Endometrium (tissue), 2 donors: ENCODE results near the gene ANTKMT.
"Not testable (repeated sequence)": the region's sequence is repeated elsewhere in the genome, so short reads cannot be mapped to it uniquely, and the experiment has no call there.

Source experiments
- FAIRE-seq: peaks from 2 replicates; lab custom pipeline; 2012; peaks lifted over from hg19 to GRCh38; lab: Jason Lieb, UNC
- donor health status: control.
- donor health status: control.

The ANTKMT gene

DNA sequence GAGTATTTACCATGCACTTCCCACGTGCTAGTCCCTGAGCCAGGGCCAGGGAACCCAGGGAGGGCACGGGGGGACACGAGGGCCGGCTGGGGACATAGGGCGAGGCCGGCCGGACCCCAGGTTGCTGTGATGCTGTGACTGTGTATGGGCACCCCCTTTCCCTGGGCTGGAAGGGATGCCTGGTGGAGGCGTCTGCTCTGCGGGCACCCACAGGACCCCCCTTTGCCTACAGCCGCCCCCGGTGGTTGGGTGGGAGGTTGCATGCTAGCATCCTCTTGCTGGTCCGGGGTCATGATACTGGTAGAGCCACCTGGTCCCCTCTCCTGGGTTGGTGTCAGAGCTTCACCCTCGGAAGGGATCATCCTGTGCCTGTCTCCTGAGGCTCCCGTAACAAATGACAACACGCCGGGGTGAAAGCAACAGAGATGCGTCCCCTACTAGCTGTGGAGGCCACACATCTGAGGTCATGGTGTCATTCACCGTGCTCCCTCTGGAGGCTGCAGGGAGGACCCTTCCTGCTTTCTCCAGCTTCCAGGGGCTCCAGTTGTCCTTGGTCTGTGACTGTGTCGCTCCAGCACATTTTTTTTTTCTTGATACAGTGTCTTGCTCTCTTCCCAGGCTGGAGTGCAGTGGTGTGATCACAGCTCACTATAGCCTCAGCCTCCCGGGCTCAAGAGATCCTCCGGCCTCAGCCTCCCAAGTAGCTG, 23.0 kb downstream of the ANTKMT start:
- FAIRE-seq = no peak

DNA sequence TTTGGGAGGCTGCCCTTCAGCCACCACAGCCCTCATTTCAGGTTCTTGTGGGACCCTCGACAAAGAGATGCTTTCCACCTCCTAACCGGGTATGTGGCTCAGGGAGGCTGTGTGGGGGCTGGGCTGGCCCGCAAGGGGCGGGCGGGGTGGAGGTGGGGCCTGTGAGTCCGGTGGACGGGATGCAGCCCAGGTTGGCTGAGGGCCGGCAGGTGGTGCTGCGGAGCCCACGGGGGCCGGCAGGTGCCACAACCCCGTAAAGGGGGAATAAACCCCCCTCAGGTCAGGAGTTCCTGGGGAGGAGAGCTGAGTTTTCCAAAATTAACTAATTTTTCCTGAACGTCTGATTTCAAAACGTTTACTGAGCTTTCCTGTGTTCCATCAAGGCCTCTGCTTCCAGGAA, 24.8 kb downstream of the ANTKMT start:
- FAIRE-seq = no peak

DNA sequence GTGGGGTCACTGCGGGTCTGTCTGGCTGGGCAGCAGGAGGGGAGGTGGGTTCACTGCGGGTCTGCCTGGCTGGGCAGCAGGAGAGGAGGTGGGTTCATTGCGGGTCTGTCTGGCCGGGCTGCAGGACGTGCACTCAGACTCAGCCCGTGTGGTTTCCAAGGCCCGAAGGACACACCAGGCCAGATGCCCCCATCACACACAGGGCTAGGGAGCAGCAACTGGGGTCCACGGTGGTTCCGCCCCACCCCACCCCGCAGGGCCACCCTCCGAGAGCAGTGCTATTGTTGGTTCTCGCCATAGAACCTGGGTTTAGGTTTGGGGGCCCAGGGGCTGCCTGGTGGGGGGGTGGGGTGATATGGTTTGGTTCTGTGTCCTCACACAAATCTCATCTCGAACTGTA, 25.7 kb downstream of the ANTKMT start:
- no peak for FAIRE-seq

DNA sequence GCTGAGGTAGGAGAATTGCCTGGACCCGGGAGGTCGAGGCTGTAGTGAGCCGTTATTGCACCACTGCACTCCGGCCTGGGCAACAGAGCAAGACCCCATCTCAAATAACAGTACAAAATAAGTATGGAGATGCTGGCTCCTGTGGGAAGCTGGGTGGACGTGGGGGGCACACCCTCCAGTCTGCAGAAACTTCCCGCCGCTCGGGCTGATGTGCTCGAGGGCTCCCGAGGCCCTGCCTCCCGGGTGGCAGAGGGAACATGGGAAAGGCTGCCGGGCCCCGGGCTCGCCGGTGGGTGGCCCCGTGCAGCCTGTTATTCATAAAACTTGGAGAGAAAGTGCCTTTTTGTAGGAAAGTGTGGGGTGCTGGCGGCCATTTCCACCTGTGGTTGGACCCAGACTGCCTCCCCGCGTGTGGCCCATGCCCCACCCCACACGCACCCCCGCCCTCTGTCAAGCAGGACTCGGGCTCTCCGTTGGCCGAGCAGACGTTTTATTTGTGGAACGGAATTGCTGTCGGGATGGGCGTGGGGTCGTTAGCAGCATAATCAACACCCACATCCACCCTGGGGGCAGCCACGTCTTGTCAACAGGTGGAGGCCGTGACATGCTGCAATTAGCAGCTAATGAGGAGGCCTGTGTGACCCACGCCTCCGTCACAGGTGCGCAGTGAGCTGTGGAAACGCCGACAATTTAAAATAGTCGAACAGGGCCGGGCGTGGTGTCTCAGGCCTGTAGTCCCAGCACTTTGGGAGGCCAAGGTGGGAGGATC, 27.2 kb downstream of the ANTKMT start:
- no peak for FAIRE-seq

DNA sequence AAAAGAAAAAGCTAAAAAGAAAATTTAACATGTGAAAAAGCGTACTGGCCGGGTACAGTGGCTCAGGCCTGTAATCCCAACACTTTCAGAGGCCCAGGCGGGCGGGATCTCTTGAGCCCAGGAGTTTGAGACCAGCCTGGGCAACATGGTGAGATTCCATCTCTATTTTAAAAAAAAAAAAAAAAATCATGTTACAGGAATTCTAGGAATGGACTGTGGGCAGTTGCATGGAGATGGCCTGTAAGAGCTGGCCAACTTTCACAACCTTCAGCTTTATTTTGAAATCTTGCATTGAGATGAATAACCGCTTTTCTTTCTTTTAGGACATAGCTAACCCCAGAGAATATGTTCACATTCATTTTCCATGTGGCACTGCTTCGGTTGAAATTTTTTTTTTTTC, 28.1 kb downstream of the ANTKMT start:
- no peak for FAIRE-seq

DNA sequence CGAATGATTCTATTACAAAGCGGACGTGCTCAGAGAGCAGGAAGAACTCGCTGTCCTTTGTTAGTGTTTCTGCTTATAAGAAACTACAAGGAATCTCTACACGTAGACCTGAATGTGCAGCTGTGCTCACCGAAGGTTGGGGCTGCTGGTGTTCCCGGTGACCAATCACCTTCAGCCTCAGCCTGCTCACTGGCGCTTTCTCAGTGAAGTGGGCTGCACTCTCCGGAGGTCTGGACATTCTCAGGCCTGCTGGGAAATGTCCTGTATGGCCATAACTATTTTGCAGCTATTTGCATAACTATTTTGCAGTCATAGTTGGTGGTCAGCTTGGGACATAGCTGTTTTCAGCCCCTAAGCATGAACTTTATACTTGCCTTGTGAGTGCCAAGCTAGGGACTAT, 29.5 kb downstream of the ANTKMT start:
- no peak for FAIRE-seq

DNA sequence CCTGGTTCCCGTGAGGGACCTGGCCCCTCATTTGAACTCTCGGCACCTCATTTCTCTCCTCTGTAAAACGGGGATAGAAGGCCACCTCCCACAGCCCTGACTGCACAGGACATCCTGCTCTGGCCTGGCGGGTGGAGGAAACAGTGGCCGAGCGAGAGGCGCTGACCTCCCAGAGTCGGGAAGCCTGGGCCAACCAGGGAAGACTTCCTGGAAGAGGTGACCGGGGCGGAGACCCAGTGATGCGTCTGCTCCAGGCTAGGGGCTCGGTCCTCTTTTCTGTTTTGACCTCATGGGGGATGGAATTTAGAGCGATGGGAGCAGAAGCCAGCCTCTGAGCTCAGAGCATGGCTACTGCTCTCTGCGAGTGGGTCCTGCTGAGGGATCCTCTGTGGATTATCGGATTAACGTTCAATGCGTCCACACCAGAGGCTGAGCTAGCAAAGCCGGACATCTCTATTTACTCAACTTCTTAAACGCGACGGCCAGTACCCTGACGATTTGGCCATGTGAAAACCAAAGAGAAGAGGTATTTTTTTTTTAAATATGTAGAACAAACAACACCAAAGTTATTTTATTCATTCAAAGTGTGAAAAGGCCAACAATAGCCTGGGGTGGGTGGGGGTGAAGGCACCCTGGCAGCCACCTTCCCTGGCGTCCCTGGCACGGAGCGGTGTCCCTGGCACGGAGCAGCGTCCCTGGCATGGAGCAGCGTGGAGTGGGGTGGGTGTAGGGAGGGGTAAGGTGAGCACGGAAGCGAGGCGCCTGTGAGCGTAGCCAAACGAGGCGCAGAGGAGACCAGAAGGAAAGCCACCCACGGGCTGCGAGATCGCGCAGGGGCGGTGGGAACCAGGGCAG, 30.4 kb downstream of the ANTKMT start:
- FAIRE-seq = no peak

DNA sequence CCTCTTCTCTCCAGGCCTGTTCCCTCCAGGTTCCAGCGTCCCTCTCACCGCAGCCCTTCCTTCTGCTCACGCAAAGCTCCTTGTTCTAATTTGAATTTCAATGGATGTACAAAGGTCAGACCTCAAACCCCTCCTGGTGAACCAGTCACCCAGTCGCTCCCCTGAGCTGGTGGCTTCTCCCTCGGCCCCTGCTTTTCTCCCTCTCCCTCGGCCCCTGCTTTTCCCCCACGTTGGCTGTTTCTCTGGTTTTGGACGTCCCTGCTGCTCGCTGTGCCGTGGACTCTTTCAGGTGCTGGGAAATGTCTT, 31.0 kb downstream of the ANTKMT start:
- no peak for FAIRE-seq

DNA sequence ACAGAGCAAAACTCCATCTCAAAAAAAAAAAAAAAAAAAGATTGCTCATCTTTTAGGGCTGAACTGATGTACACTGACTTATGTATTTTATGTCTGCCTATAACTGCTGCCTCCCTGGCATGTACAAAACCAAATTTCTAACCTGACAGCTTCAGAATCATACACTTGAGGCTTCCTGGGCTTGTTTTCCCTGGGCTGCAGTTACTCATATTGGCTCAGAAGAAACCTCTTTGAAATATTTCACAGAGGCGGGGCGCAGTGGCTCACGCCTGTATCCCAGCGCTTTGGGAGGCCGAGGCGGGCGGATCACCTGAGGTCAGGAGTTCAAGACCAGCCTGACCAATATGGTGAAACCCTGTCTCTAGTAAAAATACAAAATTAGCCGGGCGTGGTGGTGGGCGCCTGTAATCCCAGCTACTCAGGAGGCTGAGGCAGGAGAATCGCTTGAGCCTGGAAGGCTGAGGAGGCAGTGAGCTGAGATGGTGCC, 33.2 kb downstream of the ANTKMT start:
- FAIRE-seq = not testable (repeated sequence)

DNA sequence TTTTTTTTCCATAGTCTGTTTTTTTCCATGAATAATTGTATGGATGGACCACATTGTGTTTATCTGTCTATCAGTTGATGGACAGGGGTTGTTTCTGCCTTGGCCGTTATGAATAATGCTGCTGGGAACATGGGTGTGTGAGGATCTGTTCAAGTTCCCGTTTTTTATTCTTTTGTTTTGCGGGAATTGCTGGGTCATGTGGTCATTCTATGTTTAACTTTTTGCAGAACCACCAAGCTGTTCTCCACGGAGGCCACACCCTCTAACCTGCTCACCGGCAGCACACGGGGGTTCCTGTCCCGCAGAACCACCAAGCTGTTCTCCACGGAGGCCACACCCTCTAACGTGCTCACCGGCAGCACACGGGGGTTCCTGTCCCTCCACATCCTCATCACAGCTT, 33.7 kb downstream of the ANTKMT start:
- no peak for FAIRE-seq

DNA sequence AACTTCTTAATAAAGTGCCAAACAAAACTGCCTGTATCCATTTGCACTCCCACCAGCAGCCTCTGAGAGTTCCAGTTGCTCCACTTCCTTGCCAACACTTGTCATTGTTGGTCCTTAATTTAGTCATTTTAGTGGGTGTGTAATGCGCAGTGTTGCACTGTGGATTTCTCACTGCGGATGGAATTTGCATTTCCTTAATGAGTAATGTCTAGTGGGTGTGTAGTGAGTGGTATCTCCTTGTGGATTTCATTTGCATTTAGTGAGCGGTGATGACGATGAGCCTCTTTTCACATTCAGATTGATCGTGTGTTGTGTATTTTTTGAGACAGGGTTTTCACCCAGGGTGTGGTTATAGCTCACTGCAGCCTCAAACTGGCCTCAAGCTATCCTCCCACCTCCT, 35.5 kb downstream of the ANTKMT start:
- no peak for FAIRE-seq

DNA sequence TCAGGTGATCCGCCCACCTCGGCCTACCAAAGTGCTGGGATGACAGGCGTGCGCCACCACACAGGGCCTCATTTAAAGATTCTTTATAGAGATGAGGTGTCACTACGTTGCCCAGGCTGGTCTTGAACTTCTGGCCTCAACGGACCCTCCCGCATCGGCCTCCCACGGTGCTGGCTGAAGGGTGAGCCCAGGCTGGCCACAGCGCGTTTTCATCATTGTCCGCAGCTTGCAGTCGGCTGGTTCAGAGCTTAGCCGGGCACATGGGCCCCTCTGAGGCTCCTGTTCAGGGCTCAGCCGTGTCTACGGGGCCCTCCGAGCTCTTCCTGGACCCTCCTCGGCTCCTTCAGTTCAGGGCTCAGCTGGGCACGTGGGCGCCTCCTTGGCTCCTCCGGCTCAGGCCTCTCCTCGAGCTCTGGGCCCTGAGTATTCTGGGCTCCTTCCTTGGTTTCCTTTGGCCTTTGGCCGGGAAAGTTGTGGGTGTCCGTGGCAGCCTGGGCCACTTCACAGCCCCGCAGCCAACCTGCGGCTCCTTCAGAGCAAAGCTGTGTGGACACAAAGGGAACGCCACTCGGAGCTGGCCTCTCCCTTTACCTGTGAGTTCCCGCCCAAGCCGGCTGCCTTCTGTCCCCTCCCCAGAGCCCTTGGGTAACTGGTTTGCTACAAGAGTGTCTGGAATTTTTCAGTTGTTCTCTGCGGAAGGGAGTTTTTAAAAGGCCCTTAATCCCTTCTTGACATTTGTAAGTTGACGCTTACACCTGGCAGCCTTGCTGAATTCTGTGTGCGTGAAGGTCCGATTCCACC, 38.4 kb downstream of the ANTKMT start:
- no peak for FAIRE-seq

DNA sequence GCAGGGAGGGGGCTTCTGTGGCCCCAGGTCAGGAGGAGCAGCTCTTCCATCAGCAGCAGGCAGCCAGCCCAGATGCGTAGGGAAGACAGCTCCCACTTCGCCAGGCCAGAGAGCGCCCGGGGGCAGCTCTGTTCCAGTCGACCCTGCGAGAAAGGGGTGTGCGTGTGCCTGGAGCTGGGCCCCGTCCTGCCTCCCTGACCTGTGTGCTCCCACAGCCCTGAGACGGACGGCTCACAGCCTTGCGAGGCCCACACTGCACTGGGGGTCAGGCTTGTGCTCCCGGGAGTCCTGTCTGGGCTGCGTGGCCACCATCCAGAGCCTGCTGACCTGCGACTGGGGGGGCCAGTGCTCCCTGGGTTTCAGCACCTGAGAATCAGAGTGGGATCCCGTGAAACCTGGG, 39.1 kb downstream of the ANTKMT start:
- FAIRE-seq = no peak

DNA sequence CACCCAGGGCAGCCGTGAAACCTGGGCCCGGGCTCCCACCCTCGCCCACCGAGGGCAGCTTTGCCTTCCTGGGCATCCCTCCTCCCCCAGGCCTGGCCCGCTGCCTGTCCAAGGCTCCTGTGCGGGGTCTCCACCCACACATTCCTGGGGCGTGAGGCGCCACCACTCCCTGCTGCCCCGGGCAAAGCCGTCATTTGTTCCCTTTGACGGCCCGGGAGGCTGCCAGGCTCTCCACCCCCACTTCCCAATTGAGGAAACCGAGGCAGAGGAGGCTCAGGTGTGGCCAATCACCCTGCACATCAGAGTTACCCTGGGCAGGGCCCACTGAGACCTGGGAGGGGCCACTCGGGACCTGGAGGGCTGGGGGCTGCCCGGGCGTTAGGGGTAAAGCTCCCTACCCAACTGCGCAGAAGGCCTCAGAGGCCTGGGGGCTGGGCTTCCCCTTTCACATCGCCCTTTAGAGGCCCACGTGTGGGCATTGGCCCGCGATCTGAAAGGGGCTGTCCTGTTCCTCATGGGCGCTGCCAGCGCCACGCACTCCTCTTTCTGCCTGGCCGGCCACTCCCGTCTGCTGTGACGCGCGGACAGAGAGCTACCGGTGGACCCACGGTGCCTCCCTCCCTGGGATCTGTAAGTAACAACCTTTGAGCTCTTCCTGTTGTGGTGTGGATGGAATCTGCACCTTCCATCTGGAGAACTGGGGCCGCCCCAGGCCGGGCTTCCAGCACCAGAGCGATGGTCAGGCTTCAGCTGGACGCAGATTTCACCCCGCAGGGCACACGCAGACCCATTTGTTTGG, 39.8 kb downstream of the ANTKMT start, which contains the start of gene MSLN:
Gene MSLN, plus strand, starts transcription at position 190 of the 799 bp plus-strand sequence. CDS start 1,947 bp downstream, outside the sequence.
- no peak for FAIRE-seq

DNA sequence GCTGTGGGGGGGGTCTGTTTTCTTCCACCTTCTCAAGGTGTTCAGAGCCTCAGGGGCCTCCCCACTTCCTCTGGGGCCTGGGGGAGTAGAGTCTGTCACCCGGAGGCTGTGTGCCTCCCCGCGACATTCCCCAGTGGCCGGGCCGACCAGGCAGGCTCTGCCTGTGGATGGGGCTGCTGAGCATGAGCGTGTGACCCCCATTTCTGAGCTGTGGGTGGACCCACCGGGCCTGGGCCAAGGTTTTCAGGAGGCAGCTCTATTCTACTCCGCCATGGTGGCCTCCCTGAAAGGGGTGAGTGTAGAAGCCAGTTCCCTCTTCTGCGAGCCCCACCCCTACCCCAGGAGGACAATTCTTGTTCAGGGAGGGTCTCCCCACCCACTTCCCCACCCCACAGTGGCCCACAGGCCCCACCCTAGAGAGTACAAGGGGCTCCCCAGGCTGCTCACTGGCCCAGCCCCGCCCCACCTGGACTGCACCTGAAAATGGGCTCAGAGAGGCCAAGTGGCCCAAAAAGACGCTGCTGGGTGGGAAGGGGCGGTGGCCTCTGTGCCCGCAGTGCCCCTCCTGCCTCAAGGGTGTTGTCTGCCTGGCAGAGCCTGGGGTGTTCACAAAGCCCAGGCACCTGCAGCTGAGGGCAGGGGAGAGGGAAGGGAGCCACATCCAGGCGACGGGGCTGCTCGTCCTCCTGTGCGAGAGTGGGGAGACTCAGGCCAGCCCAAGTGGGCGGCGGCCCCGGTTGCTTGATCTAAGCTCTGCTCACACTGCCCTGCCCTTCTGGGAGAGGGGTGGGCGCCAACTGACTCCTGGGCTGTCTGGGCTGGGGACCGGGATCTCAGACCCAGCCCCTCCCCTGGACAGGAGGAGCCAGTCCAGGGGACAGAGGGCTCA, 40.9 kb downstream of the ANTKMT start:
- no peak for FAIRE-seq

DNA sequence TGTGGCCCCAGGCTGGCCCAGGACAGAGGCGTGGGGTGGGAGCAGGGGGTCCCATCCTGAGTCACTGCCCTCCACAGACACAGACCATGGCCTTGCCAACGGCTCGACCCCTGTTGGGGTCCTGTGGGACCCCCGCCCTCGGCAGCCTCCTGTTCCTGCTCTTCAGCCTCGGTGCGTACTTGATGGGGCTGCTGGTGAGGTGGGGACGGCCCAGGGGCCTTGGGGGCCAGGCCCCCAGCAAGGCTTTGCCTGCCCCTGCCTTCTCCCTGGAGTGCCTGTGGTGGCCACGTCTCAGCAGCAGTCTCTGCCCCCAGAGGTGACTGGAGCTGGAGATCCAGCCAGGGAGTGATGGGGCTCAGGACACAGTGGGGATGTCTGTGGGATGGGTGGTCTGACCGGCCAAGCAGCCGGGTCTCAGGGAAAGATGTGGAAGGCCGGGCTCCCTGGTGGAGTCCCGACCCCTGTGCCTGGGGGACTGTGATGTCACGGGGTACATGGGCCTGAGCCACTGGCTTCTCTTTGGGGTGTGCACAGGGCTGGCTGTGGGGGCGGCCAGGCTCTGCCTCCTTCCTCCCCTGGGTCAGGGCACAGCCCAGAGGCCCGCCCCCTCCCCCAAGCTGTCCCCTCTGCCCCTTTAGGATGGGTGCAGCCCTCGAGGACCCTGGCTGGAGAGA, 41.8 kb downstream of the ANTKMT start:
- no peak for FAIRE-seq

DNA sequence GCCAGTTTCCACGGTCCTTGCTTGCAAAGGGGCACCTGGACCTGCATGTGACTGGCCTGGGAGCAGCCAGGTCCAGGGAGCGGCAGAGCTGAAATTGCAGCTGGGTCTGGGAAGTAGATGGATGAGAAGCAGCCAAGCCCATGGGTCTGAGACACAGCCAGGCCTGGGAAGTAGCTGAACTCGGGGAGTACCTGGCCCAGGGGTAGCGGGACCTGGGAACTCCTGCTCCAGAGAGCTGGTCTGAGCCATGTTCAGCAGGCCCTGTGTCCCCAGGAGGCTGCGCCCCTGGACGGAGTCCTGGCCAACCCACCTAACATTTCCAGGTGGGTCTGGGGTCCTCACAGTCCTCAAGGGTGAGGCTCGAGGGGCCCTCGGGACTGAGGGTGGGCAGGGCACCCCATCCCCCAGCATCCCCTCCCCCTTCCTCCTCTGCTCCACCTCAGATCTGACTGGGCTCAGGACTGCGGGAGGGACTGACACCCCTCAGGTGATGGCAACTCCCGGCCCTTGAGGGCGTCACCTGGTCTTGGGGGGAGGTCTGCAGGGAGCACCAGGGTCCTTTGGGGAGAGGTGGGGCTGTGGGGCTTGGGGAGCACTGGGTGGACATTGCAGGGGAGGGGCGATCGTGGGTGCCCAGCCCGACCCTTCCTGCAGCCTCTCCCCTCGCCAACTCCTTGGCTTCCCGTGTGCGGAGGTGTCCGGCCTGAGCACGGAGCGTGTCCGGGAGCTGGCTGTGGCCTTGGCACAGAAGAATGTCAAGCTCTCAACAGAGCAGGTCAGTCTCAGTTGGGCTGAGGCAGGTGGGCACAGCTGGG, 42.6 kb downstream of the ANTKMT start:
- no peak for FAIRE-seq

DNA sequence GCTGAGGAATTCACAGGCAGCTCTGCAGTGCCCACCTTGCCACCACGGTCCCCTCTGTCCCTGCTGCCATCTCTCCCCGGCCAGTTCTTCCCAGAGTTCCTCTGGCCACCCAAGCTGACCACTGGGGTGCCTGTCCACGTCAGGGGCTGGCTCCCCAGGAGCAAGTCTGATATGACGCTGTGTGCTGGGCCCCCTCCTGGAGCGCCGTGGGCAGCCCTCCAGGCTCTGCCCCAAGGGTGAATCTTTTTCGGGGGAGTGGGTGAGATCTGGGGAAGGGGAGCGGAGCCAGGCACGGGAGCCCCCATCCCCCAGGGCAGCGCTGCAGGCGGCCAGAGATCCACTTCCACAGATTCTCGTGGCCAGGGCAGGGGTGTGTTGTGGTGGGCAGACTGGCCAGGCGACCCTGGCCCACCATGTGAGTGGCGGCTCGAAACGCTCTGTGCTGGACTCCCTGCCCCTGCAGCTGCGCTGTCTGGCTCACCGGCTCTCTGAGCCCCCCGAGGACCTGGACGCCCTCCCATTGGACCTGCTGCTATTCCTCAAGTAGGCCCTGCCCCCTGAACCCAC, 43.3 kb downstream of the ANTKMT start:
- no peak for FAIRE-seq
